IPS-18c (cell line): ENCODE results near the gene EIF4E1B.
A peak's percentile ranks its signal among the peaks of the same experiment; 100 is the strongest.
"Not testable (repeated sequence)": the region's sequence is repeated elsewhere in the genome, so short reads cannot be mapped to it uniquely, and the experiment has no call there.

Source experiments
- H3K4me3 ChIP-seq: 2 replicates; pipeline ENCODE4 v1.7.0; 2013; ENCODE audit warnings: low read depth, mild to moderate bottlenecking, low read length, moderate library complexity; ENCODE audit not compliant: insufficient read depth
- H3K9me3 ChIP-seq: one replicate; pipeline ENCODE4 v1.6.1; 2013; ENCODE audit warnings: mild to moderate bottlenecking, low read length, moderate library complexity; ENCODE audit not compliant: control insufficient read depth, insufficient read depth

Gene EIF4E1B

DNA sequence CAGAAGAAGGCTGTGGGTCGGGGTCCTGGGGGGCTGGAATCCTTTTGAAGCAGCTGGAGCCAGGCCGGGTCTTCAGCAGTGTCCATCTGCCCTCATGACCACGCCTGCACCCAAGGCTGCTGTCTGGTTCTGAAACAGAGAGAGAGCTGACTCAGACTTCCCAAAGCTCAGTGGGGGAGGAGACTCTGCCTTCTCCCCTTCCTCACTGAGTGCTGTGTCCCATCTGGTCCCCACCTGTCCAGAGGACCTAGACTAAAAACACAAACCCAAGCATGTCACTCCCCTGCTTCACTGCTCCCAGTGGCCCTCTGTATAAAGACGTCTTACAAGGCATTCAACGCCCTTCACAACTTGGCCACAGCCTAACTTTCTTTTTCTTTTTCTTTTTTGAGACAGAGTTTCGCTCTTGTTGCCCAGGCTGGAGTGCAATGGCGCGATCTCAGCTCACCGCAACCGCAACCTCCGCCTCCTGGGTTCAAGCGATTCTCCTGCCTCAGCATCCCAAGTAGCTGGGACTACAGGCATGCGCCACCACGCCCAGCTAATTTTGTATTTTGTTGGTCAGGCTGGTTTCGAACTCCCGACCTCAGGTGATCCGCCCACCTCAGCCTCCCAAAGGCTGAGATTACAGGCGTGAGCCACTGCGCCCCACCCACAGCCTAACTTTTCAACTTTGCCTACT is 30.6 kb upstream of the EIF4E1B start:
- not testable (repeated sequence) for H3K4me3 ChIP-seq, H3K9me3 ChIP-seq

DNA sequence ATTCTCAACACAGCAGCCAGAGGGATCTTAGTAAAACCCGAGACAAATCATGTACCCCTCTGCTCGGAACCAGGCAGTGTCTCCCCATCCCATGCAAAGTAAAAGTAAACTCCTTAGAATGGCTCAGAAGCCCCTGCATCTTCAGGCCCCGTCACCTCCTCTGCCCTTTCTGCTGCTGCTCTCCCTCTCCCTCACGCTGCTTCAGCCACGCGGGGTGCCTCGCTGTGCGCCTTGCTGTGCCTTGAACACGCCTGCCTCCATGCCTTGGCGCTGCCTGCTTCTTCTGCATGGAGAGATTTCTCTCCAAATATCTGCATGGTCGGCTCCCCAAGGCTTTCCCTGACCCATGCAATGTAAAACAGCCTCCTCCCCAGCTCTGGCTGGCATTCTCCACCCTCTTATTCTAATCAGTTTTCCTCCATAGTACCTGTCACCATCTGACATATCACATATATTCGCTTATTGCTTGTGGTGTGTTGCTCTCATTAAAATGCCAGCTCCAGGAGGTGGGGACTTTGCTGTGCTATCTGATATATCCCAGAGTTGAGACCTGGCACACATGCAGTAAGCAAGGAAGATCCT is 28.5 kb upstream of the EIF4E1B start:
- Histone ChIP-seq H3K4me3 (no peak overlapping the region), H3K9me3 (no peaks in the 10 kb centered on the region)

DNA sequence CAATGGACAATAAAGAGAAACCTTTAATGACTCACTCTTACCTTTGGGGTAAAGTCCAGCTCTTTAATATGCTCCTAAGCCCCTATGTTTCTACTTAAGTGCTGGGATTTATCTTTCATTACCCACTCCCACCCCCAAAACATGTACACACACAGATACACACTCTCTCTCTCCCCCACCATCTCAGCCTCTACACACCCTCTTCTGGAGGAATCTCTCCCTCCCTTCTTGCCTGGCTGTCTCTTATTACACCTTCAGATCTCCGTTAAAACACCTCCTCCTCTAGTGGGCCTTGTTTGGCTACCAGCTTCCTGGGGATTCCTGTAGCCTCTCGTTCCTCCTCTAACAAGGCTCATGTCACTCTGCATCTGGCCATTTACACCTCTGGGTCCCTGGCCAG is 27.4 kb upstream of the EIF4E1B start:
- no peaks in the 10 kb centered on the region for H3K9me3 ChIP-seq
- H3K4me3 ChIP-seq, result no peak overlapping the region

DNA sequence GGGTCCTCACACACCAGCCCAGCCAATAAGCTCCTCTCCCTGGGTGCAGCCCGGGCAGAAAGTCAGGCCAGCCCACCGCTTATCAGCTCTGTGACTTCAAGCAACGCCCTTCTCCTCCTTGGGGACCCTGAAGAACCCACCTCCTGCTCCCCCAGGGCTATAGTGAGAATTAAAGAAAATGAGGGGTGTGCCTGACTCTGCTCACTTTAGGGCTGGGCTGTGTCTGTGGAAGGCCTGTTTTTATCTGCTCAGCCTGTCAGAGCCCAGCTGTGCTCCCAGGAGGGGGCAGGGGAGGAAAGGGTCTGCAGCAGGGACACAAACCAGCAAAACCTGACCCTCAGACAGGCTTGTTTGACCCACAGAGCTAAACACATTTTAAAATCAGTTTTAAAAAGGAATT is 24.4 kb upstream of the EIF4E1B start:
- no peak overlapping the region for H3K4me3 ChIP-seq
- H3K9me3 ChIP-seq, result no peaks in the 10 kb centered on the region

- H3K4me3 ChIP-seq, result no peak overlapping the region
These were observed 23.6 kb upstream of the EIF4E1B start for GRCh38 chr5:176606875-176607274.

DNA sequence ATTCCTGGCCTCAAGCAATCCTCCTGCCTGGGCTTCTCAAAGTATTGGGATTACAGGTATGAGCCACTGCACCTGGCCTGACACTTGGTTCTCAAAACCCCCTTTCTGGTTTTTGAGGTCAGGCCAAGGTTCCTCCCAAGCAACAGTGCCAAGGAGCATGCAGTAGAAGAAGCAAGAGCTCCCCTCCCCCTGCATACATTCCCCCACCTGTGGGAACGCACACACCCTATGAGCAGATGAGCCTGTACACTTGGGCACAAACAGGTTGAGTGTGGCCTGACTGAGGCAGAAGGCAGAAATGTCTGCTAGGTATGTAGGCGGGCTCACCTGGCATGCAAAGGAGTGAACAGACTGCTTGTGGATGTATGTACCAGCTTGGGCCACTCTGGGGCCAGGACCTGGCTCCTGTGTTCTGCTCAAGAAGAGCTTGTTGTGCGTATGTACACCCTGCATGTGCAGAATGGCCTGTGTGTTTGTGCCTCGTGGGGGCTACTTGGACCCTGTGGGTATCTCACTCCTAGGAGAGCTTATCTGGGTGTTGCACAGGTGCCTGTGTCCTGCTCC is 22.3 kb upstream of the EIF4E1B start:
- Histone ChIP-seq H3K4me3 (no peak overlapping the region), H3K9me3 (no peaks in the 10 kb centered on the region)

More at GRCh38 chr5:176606875-176607274, 23.6 kb upstream of the EIF4E1B start:
- H3K9me3 ChIP-seq, result no peaks in the 10 kb centered on the region

DNA sequence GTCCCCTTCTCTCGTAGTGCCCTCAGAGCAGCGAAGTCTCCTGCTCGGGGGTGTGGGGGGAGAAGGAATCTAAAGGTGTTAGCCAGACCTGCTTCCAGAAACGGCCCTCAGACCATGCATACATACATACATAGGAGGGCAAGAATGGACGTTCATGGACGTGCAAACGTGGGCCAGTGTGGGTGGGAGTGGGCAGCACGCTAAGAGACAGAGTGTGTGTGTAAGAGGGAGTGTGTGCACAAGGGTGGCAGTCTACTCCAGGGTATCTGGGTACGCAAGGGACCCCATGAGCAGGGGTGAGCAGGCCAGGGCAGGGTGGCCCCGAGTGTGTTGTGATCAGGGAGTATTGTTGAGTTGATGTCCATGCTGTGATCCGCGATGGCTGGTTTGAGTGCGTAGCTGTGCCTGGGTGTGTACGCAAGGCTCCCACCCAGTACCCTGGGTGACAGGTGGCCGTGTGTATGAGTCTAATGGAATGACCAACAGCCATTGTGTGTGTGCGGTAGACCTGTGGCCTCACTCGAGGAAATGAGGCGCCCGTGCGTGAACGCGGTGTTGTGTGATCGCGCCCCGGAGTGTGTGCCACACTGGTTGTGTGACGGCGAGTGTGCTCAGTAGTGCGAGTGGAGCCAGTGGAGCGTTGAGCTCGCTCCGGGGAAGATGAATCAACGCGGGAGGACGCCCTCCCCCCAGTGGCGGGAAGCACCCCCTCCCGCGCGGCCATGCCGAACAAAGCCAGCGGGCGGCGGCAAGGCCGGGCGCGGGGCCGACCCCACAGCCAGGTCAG is 21.3 kb upstream of the EIF4E1B start:
- Histone ChIP-seq H3K9me3 (no peaks in the 10 kb centered on the region), H3K4me3 (peak overlapping the region; percentile 70)

DNA sequence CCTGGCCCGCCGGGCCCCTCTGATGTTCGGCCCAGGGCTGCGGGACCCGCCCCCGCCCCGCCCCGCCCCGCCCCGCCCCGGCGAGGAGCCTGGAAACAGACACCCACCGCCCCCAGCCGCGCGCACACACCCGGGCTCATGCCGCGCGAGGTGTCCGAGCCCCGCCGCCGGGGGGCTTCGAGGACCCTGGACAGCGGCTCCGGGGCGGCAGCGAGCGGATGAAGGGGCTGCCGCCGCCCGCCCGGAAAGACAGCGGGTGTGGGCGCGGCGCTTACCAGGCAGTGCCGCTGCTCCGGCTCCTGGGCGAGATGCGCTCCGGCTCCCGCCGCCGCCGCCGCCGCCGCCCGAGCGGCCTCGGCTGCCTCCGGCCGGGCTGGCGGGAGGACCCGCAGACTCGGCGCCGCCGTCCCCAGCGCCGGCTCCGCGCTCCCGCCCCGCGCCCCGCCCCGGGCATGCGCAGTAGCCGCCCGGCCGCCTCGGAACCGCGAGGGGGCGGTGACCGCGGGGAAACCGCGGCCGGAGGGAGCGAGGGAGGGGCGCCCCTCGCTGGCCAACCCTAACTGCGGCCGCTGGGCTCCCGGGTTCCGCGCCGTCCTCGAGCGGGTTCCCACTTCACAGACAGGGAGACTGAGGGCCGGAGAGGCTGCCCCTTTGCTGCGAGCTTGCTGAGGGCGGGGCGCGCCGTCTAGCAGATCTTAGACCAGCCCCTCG is 20.6 kb upstream of the EIF4E1B start, which contains the start of gene GPRIN1:
Gene GPRIN1, minus strand, starts transcription at position 433 of the 711 bp plus-strand sequence. CDS start 10,322 bp downstream, outside the sequence.
- peak within 1 kb of the TSS; percentile 70 for H3K4me3 ChIP-seq

GRCh38 chr5:176610435-176610773 is 20.1 kb upstream of the EIF4E1B start:
- peak overlapping the region; percentile 65 for H3K4me3 ChIP-seq

More for the DNA sequence above, 20.6 kb upstream of the EIF4E1B start, which contains the start of gene GPRIN1:
- H3K9me3 ChIP-seq, result no peaks in the 10 kb centered on the region

GRCh38 chr5:176611435-176611834 is 19.0 kb upstream of the EIF4E1B start:
- Histone ChIP-seq H3K9me3 (no peaks in the 10 kb centered on the region), H3K4me3 (no peak overlapping the region)

More at GRCh38 chr5:176610435-176610773, 20.1 kb upstream of the EIF4E1B start:
- no peaks in the 10 kb centered on the region for H3K9me3 ChIP-seq

DNA sequence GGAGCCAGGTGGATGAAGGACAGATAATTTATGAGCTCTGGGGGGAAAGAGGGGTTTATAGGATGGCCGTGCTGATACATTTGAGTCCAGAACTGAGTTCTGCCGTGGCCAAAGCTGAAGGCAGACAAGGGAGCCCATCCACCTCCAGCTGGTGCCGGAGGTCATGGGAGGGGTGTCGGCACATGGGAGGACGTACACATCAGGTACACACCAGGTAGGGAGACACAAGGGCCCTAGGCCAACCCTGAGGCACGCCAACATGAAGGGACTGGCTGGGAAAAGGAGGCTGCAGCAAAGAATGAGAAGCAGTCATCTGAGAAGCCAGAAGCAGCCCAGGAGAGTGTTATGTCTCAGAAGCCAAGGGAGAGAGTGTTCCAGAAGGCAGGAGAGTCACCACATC is 18.5 kb upstream of the EIF4E1B start:
- H3K9me3 ChIP-seq, result no peaks in the 10 kb centered on the region
- no peak overlapping the region for H3K4me3 ChIP-seq

DNA sequence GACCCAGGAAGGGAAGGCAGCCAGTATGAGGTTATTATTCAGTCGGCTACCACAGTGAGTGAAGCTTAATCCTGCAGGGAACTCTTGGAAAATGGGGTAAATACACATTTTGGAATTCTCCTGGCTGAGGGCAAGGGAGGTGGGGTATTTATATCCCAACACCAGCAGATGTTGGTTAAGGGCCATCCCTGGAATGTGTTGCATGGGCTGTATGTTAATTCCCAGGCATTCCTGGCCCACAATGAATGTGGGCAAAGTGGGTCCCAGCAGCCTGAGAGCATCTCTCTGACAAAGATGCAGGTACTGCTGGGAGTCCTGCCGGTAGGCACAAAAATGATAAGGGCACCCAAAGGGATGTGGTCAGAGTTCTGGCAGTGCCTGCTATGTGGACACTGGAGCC is 17.6 kb upstream of the EIF4E1B start:
- Histone ChIP-seq H3K4me3 (no peak overlapping the region), H3K9me3 (no peaks in the 10 kb centered on the region)

DNA sequence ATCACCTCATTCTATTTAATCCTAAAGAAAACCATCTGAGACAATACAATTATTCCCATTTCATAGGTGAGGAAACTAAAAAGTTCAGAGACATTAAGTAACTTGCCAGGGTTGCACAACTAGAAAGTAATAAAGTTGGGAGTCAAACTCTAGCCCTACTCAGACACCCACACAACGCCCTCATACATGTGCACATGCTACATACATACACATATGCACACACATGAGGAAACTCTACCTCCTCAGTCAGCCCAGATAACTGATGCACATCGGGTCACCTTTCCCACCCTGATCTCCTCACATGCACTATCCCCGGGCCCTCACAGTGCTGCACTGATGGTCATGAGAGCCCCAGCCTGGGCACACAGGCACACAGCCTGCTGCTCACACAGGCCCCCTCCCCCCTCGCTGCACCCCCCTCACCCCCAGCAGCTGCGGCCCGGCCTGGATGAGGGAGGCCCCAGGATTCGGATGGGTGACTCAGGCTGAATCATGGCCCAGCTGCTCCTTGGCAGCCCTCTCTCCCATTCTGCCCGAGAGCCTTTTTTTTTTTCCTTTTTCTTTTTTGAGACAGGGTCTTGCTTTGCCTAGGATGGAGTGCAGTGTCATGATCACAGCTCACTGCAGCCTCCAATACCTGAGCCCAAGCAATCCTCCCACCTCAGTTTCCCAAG is 15.5 kb upstream of the EIF4E1B start:
- H3K9me3 ChIP-seq, result peaks cover 4% of the 10 kb centered on the region
- no peak overlapping the region for H3K4me3 ChIP-seq

GRCh38 chr5:176616511-176616910 is 14.0 kb upstream of the EIF4E1B start:
- peaks cover 4% of the 10 kb centered on the region for H3K9me3 ChIP-seq
- no peak overlapping the region for H3K4me3 ChIP-seq

GRCh38 chr5:176618783-176619182 is 11.7 kb upstream of the EIF4E1B start:
- H3K4me3 ChIP-seq, result no peak overlapping the region
- peaks cover 4% of the 10 kb centered on the region for H3K9me3 ChIP-seq

DNA sequence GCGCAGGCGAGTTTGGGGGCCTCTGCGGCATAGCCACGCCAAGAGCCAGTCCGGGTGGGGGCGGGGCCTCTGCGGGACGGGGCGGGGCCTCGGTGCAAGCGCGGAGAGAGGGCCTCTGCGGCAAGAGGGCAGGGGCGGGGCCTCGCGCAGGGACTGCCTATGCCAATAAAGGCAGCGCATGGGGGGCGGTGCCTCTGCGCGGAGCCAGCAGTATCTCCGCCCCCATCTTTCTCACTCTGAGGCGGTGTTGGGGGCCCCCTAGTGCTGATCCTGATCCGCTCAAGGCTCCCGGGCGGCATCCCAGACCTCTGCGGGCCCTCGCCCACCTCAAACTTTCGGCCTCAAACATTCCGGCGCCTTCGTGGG is 11.3 kb upstream of the EIF4E1B start:
- Histone ChIP-seq H3K9me3 (peaks cover 4% of the 10 kb centered on the region), H3K4me3 (no peak overlapping the region; the same call in 1 of the 2 replicates)
